NCI-H524 treated with DMSO at 0.1 percent for 48 hours (cell line): Measurements from ENCODE around the gene TMEM178B.
"Not testable (repeated sequence)": the region's sequence is repeated elsewhere in the genome, so short reads cannot be mapped to it uniquely, and the experiment has no call there.

Experiments
- DNase-seq: peaks from one replicate; lab custom pipeline; 2025; lab: John Stamatoyannopoulos, UW

Gene TMEM178B

GRCh38 chr7:141184532-141185190 is 110.8 kb downstream of the TMEM178B start:
- DNase-seq: no peak

GRCh38 chr7:141185369-141185967 is 111.6 kb downstream of the TMEM178B start:
- no peak for DNase-seq

- no peak for DNase-seq
Observed at GRCh38 chr7:141189231-141189630, 115.4 kb downstream of the TMEM178B start.

GRCh38 chr7:141190495-141190894 is 116.6 kb downstream of the TMEM178B start:
- DNase-seq: no peak

DNA sequence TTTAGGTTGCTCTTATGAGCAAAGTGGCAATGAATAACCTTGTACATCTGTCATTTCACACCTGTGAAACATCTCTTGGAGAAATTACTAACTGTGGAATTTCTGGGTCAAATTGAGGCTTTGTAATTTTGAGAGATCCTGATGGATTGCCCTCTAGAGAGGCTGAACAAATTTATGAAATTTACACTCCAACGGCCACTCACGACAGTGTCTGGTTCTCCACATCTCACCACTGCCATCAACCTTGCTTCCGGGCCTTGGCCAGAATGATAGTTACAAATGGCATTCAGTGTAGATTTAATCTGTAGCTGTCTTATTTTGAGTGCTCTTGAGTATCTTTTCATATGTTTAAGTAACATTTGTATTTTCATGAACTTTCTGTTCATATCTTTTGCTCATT is 117.4 kb downstream of the TMEM178B start:
- DNase-seq: no peak

- no peak for DNase-seq
Observed at GRCh38 chr7:141193066-141193465, 119.2 kb downstream of the TMEM178B start.

DNA sequence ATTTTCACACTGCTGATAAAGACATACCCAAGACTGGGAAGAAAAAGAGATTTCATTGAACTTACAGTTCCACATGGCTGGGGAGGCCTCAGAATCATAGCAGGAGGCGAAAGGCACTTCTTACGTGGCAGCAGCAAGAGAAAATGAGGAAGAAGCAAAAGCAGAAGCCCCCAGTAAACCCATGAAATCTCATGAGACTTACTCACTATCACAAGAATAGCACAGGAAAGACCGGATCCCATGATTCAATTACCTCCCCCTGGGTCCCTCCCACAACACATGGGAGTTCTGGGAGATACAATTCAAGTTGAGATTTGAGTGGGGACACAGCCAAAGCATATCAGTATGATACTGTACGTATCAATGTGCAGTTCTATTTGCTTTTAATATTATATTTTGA is 121.9 kb downstream of the TMEM178B start:
- not testable (repeated sequence) for DNase-seq

- DNase-seq: no peak
Observed at GRCh38 chr7:141198194-141198958, 124.5 kb downstream of the TMEM178B start.

- peak; percentile 35 for DNase-seq
Observed at GRCh38 chr7:141200191-141201108, 126.6 kb downstream of the TMEM178B start.

DNA sequence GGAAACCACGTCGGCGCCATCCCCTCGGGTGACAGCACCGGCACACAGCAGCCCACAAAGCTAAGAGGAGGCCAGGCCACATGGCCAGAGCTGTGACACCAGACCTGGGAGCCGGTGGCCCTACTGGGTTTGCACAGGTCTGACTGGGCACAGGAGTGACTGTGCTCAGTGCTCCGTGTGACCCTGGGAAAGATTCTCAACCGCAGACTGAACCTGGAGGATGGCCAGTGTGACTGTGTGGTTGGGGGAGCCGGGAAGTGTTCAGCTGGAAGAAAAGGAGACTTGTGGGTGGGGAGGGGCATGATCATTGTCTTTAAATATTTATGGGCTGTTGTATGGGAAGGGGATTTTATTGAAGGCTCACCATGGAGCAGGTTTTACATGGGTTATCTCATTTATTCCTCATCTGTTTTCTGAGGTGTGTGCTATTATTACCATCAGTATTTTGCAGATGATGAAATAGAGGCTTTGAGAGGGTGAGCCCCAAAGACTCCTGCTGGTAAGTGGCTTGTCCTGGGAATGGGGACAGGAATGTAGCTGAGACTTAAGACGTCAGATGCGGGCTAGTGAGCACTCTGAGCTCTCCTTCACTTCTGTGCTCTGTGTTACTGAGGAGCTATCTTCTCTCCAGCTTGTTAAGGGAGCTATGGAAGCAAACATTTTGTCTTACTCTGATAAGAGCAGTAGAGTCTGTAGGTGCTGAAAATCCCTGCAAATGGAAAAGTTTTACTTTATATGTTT is 127.5 kb downstream of the TMEM178B start:
- DNase-seq: no peak

- peak; percentile 67 for DNase-seq
Observed at GRCh38 chr7:141202535-141202934, 128.7 kb downstream of the TMEM178B start.

DNA sequence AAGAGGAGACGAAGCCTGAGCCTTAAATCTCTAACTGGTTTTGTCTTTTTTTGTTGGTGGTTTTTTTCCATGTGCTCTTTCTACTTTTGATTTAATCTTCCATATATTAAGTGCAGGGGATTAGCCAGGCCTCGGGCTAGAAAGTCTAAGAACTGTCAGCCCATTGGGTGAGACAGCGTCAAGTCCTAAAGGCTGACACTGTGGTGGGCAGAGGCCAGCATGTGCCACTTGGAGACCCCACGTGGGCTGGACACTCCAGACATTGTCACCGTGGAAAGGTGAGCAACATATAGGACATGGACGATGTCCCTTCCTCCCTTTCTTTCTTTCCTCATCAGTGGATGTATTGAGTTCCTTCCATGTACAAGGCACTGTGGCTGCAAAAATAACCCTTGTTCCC is 129.3 kb downstream of the TMEM178B start:
- no peak for DNase-seq

DNA sequence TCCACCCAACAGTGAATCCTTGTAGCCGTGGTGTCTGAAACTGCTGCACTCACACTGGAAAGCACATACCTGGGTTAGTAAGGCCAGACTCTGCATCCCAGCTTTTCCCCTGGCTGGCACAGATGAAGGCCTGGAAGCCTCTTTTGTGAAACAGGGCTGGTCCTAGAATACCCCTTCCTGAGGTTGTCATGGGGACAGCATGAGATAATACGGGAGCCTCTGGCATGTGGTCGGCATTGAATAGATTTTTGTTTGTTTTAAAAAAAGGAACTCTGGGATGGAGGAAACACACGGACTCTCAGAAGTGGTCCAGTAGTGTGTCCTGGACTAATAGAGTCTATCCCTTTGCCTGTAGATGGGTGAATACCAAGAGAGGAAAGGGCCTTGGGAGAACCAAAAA is 129.7 kb downstream of the TMEM178B start:
- no peak for DNase-seq

GRCh38 chr7:141207661-141208060 is 133.8 kb downstream of the TMEM178B start:
- no peak for DNase-seq

- DNase-seq: no peak
Observed at GRCh38 chr7:141208539-141208938, 134.7 kb downstream of the TMEM178B start.

DNA sequence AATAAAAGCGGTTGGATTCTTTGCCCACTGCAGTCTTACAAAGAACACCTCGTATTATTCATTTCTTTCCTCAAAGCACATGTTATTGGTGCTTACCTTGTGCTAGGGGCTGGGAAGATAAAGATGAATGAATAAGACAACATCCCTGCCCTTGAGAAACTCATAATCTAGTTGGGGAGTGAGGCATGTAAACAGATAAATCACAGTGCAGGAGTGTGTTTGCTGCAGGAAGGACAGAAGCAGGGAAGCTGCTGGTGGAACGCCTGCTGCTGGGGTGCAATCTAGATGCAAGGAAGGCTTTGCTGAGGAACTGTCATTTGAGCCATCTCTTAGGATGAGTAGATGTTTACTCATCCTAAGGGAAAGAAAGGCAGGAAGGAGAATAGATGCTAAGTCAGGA is 135.6 kb downstream of the TMEM178B start:
- no peak for DNase-seq

- DNase-seq: no peak
Observed at GRCh38 chr7:141210862-141211261, 137.0 kb downstream of the TMEM178B start.

- DNase-seq: no peak
Observed at GRCh38 chr7:141213226-141213625, 139.4 kb downstream of the TMEM178B start.

DNA sequence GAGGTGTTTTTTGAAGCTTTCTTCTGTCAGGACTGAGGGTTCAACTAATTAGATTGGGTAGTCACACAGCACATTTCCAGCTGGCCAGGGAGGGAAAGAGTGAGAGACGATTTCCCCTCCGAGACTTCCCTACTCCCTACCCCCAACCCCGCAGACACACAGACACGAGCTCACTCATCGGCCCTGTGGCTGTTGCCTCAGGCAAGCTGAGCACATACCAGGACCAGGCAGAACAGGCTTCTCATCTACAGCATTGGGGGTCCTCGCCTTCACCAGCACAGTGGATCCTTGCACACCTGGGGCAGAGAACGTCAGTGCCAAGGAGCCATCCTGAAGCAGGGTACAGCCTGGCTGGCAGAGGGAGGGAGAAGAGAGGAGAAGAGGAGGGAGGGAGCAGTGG is 144.1 kb downstream of the TMEM178B start:
- no peak for DNase-seq

DNA sequence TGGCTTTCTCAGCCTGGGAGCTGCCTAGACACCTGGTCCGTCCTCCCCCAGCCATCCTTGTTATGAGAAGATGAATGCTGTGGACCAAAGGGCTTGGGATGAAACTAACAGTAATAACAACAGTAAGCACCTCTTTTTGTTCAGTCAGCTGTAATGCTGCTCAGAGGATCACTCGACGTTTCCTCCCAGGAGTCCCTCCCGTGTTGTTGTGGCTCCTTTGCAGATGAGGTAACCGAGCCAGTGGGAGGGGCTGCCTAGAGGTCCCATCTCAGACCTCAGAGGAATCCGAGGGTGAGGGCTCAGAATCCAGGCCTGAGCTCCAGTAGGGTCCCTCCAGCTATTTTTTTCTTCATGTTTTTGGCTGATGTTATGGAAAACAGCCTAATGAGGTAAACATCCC is 145.1 kb downstream of the TMEM178B start:
- no peak for DNase-seq

DNA sequence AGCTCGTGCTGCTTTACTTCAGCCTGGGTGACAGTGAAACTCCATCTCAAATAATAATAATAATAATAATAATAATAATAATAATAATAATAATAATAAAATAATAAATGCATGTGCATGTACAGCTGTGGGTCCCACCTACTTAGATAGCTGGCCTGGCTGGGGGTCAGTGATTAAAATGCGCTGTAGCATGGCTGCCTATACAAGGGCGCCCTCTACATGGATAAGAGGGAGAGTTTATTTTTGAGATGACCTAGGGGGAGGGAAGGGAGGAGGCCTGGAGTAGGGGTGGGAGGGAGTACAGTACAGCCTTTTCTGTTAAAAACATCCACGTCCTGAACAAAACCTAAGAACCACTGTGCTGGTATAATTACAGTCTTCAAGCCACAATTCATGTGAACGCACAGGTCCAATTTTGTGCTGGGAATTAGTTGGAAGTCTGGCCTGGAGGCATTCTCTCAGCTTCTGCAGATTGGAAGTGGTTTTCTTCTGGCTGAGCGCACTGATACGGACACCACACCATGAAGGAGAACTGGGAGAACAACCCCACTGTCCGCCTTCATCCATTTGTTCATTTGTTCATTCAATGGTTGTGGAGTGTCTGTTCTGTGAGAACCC is 146.5 kb downstream of the TMEM178B start:
- DNase-seq: no peak
